ENCODE data around the gene NDUFV2. TPM values are rescaled to one million over a fixed set of nuclear protein-coding genes. Genes with fewer than 3 reads are reported as not detected.

The NDUFV2 gene
- total and polyA plus RNA-seq, 2 of the 8 experiments (the other 6 are each of a cell fraction or from before 2014, with no cell fraction given): 90.8 to 191 TPM

DNA sequence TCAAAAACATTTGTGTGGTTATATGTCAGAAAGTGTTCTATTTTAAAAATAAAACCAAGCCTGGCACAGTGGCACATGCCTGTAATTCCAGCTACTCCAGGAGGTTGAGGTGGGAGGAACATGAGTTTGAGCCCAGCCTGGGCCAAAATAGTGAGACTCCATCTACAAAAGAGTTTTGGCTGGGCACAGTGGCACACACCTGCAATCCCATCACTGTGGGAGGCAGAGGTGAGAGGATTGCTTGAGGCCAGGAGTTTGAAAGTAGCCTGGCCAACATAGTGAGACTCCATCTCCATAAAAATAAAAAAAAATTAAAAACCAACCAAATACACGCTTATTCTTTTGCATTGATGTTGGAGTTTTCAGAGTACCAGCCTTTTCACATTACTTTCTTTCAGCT is 43.7 kb downstream of the NDUFV2 start (continued):
- TF ChIP-seq JUND (IDR thresholded peaks at IDR 0.05; ENCODE audit: low read length) (no peak), ASH2L (IDR thresholded peaks at IDR 0.05; ENCODE audit: low read length) (no peak), CBX5 (IDR thresholded peaks at IDR 0.05; ENCODE audit: low read depth, low read length) (no peak), TAF7 (optimal IDR thresholded peaks at IDR 0.05; ENCODE audit: borderline replicate concordance, low read depth, low read length) (no peak), SP2 (IDR thresholded peaks at IDR 0.05; ENCODE audit: low read length) (no peak), ZNF274 (IDR thresholded peaks at IDR 0.05; ENCODE audit: borderline replicate concordance, extremely low read depth, low read length) (no peak), EP300 (IDR thresholded peaks at IDR 0.05; ENCODE audit: borderline replicate concordance in 1 of 2, low read depth in 2 of 2, low read length in 2 of 2) (no peak)
- TF ChIP-seq, protein P1, sequence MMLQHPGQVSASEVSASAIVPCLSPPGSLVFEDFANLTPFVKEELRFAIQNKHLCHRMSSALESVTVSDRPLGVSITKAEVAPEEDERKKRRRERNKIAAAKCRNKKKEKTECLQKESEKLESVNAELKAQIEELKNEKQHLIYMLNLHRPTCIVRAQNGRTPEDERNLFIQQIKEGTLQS (IDR thresholded peaks at IDR 0.05; ENCODE audit: insufficient read depth, low read depth, low read length): no peak
